SH-SY5Y (cell line): ENCODE data around the gene NOXA1.

ENCODE experiments used
- GATA2 ChIP-seq: IDR thresholded peaks from 2 replicates; pipeline ENCODE4 v1.6.1; 2011; ENCODE audit warnings: mild to moderate bottlenecking, low read depth, low read length
- GATA3 ChIP-seq: IDR thresholded peaks from 2 replicates; pipeline ENCODE4 v1.6.1; 2011; ENCODE audit warnings: low read depth, mild to moderate bottlenecking, low read length, moderate library complexity

DNA sequence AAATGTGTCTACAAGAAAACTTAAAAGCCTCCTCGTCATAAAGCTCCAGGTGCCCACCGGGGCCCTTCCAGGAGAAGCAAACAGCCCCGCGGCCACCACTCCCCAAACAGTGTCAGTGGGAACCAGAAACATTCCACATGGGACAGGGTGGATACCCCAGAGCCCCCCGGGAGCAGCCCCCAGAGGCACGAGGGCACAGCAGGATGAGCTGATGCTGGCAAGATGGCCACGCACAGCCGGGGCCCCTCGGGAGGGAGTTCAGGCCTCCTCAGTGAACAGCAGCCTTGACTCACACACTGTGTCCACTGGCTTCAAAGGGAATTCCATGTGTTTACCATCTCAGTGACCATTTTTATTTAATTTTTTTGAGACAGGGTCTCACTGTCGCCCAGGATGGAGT is 10.8 kb upstream of the NOXA1 start:
- TF ChIP-seq GATA3 (no peak), GATA2 (no peak)
